ENCODE measurements around the gene CPA5.
"Not testable (repeated sequence)": the region's sequence is repeated elsewhere in the genome, so short reads cannot be mapped to it uniquely, and the experiment has no call there.

The CPA5 gene

GRCh38 chr7:130344271-130344866, at the start of gene CPA5:
CPA5 (plus strand) TSS chr7:130344816; CDS start chr7:130346486, 1,670 bp downstream.
- no peak for DNase-seq

GRCh38 chr7:130296221-130296951, 48.2 kb upstream of the CPA5 start:
- no peak for DNase-seq

GRCh38 chr7:130297628-130298543, 46.7 kb upstream of the CPA5 start:
- no peak for DNase-seq

GRCh38 chr7:130298544-130299326, 45.9 kb upstream of the CPA5 start:
- no peak for DNase-seq

GRCh38 chr7:130299866-130300265, 44.8 kb upstream of the CPA5 start:
- DNase-seq: no peak

- DNase-seq: no peak
Measured at GRCh38 chr7:130301501-130302020, 43.1 kb upstream of the CPA5 start.

- no peak for DNase-seq
Measured at GRCh38 chr7:130302649-130303048, 42.0 kb upstream of the CPA5 start.

GRCh38 chr7:130303127-130303526, 41.5 kb upstream of the CPA5 start:
- DNase-seq: no peak

- DNase-seq: no peak
Measured at GRCh38 chr7:130303551-130303950, 41.1 kb upstream of the CPA5 start.

- no peak for DNase-seq
Measured at GRCh38 chr7:130303982-130304381, 40.6 kb upstream of the CPA5 start.

- DNase-seq: no peak
Measured at GRCh38 chr7:130304878-130305277, 39.7 kb upstream of the CPA5 start.

GRCh38 chr7:130305433-130306042, 39.1 kb upstream of the CPA5 start:
- DNase-seq: no peak

GRCh38 chr7:130309986-130310385, 34.6 kb upstream of the CPA5 start:
- no peak for DNase-seq

- DNase-seq: no peak
Measured at GRCh38 chr7:130314305-130314704, 30.3 kb upstream of the CPA5 start.

GRCh38 chr7:130319541-130319940, 25.1 kb upstream of the CPA5 start:
- DNase-seq: no peak

- not testable (repeated sequence) for DNase-seq
Measured at GRCh38 chr7:130321542-130322229, 22.9 kb upstream of the CPA5 start.

GRCh38 chr7:130322615-130323014, 22.0 kb upstream of the CPA5 start:
- no peak for DNase-seq

- DNase-seq: no peak
Measured at GRCh38 chr7:130324306-130324943, 20.2 kb upstream of the CPA5 start.

GRCh38 chr7:130329681-130330080, 14.9 kb upstream of the CPA5 start:
- no peak for DNase-seq

- DNase-seq: no peak
Measured at GRCh38 chr7:130332259-130333053, 12.2 kb upstream of the CPA5 start.

Measured in activated T-cell treated with anti-CD3 and anti-CD28 coated beads for 4 hours (primary cell).